Gastrocnemius medialis (tissue), 4 donors: ENCODE data around the gene TEX36.

ENCODE experiments used
- CTCF ChIP-seq, 5 experiments: fragments of 450-650 bp in 3 of 5; fragments of 200-600 bp in 2 of 5; sonication (generic) in 2 of 5; IDR thresholded peaks in 4 of 5; conservative IDR thresholded peaks in 1 of 5; 1 replicate in 4 of 5; 2 replicates in 1 of 5; pipeline ENCODE4 v1.5.1; 2016 to 2019; ENCODE audit warnings: antibody characterized with exemption in 5 of 5, mild to moderate bottlenecking in 3 of 5, moderate library complexity in 3 of 5
- POLR2A ChIP-seq, 2 donors: fragments of 450-650 bp; IDR thresholded peaks; one replicate each; pipeline ENCODE4 v1.6.1; 2017; ENCODE audit warnings: antibody characterized with exemption in 2 of 2, mild to moderate bottlenecking in 2 of 2, moderate library complexity in 2 of 2

GRCh38 chr10:125637496-125637895, 45.5 kb downstream of the TEX36 start:
- TF ChIP-seq CTCF (IDR thresholded peaks at IDR 0.05 in 4 of 5, conservative IDR thresholded peaks at IDR 0.05 in 1 of 5) (no peak), POLR2A (IDR thresholded peaks at IDR 0.05) (no peak)
